HepG2 (cell line): ENCODE measurements around the gene SLC4A11. TPM values are rescaled to one million over a fixed set of nuclear protein-coding genes. Genes with fewer than 3 reads are reported as not detected.

Experiments
- ARID2 ChIP-seq: sonication (generic); formaldehyde crosslinking; IDR thresholded peaks from 2 replicates; pipeline ENCODE4 v1.8.1; 2022; ENCODE audit warnings: mild to moderate bottlenecking, missing genetic modification reagents, borderline replicate concordance
- ATF2 ChIP-seq: sonication (generic); formaldehyde crosslinking; IDR thresholded peaks from 2 replicates; pipeline ENCODE4 v1.4.0; 2020; ENCODE audit warnings: missing genetic modification reagents
- ATF4 ChIP-seq, 2 experiments: fragments of 450-650 bp in 1 of 2; sonication (generic) in 1 of 2; formaldehyde crosslinking; IDR thresholded peaks; 2 replicates each; pipeline versions ENCODE4 v1.5.0 to v1.8.0; 2020 to 2022; ENCODE audit warnings: mild to moderate bottlenecking in 1 of 2, missing genetic modification reagents in 1 of 2
- CBFB ChIP-seq: sonication (generic); formaldehyde crosslinking; IDR thresholded peaks from 2 replicates; pipeline ENCODE4 v1.4.0; 2020; ENCODE audit warnings: missing genetic modification reagents
- CSRNP2 ChIP-seq: sonication (generic); formaldehyde crosslinking; conservative IDR thresholded peaks from 2 replicates; pipeline ENCODE4 v1.8.0; 2022; ENCODE audit warnings: low read depth, missing genetic modification reagents
- DR1 ChIP-seq: sonication (generic); formaldehyde crosslinking; IDR thresholded peaks from 2 replicates; pipeline ENCODE4 v1.8.0; 2021; ENCODE audit warnings: mild to moderate bottlenecking, missing genetic modification reagents, inconsistent platforms
- FOXJ3 ChIP-seq: sonication (generic); formaldehyde crosslinking; IDR thresholded peaks from 2 replicates; pipeline ENCODE4 v1.4.0; 2020; ENCODE audit warnings: missing genetic modification reagents, mild to moderate bottlenecking, borderline replicate concordance
- GATA4 ChIP-seq: sonication (generic); IDR thresholded peaks from 2 replicates; pipeline ENCODE4 v1.6.1; 2016; ENCODE audit warnings: antibody characterized with exemption, low read depth, borderline replicate concordance
- HCFC1 ChIP-seq: fragments of 150-350 bp; IDR thresholded peaks from 2 replicates; pipeline ENCODE4 v1.6.1; 2014; ENCODE audit warnings: low read depth, low read length
- HNRNPUL1 ChIP-seq: fragments of 200-400 bp; formaldehyde crosslinking; IDR thresholded peaks from 2 replicates; pipeline ENCODE4 v1.6.1; 2017; ENCODE audit warnings: low read depth, mild to moderate bottlenecking, low read length, moderate library complexity
- KDM5B ChIP-seq: sonication (generic); formaldehyde crosslinking; IDR thresholded peaks from 2 replicates; pipeline ENCODE4 v1.4.0; 2020; ENCODE audit warnings: missing genetic modification reagents, mild to moderate bottlenecking, borderline replicate concordance
- MTF1 ChIP-seq: sonication (generic); formaldehyde crosslinking; IDR thresholded peaks from 2 replicates; pipeline ENCODE4 v1.5.0; 2020; ENCODE audit warnings: missing genetic modification reagents
- MYC ChIP-seq: sonication (generic); formaldehyde crosslinking; IDR thresholded peaks from 2 replicates; pipeline ENCODE4 v1.9.0; 2021; ENCODE audit warnings: missing genetic modification reagents, borderline replicate concordance
- NRL ChIP-seq: sonication (generic); formaldehyde crosslinking; IDR thresholded peaks from 2 replicates; pipeline ENCODE4 v1.5.0; 2020; ENCODE audit warnings: missing genetic modification reagents, mild to moderate bottlenecking, moderate library complexity, borderline replicate concordance
- TBP ChIP-seq: sonication (generic); formaldehyde crosslinking; IDR thresholded peaks from 2 replicates; pipeline ENCODE4 v1.5.0; 2020; ENCODE audit warnings: missing genetic modification reagents
- TBX3 ChIP-seq: fragments of 450-650 bp; IDR thresholded peaks from 2 replicates; pipeline ENCODE4 v1.6.1; 2017; ENCODE audit warnings: antibody characterized with exemption, mild to moderate bottlenecking, inconsistent platforms, borderline replicate concordance
- TCF12 ChIP-seq, 2 experiments: fragments of 450-650 bp in 1 of 2; sonication (generic) in 1 of 2; formaldehyde crosslinking in 1 of 2; IDR thresholded peaks; 2 replicates each; pipeline versions ENCODE4 v1.6.1 to v1.8.0; 2017 to 2022; ENCODE audit warnings: antibody characterized with exemption in 1 of 2, mild to moderate bottlenecking in 1 of 2, missing genetic modification reagents in 1 of 2, moderate library complexity in 1 of 2
- ZNF333 ChIP-seq: sonication (generic); formaldehyde crosslinking; IDR thresholded peaks from 2 replicates; pipeline ENCODE4 v1.4.0; 2020; ENCODE audit warnings: mild to moderate bottlenecking, missing genetic modification reagents, borderline replicate concordance
- ZNF343 ChIP-seq: sonication (generic); formaldehyde crosslinking; IDR thresholded peaks from 2 replicates; pipeline ENCODE4 v1.4.0; 2020; ENCODE audit warnings: mild to moderate bottlenecking, missing genetic modification reagents
- ZNF704 ChIP-seq: sonication (generic); formaldehyde crosslinking; IDR thresholded peaks from 2 replicates; pipeline ENCODE4 v1.8.1; 2023; ENCODE audit warnings: mild to moderate bottlenecking, inconsistent platforms, moderate library complexity, missing genetic modification reagents, borderline replicate concordance
- polyA plus RNA-seq, 8 experiments: library from polyadenylated mRNA; depleted of rRNA in 3 of 8; stranded (reverse) in 7 of 8; unstranded in 1 of 8; fragments of >200 nt; fragmentation: Illumina TruSeq in 4 of 8; extraction: Trizol in 4 of 8; gene quantifications; 2 replicates each; pipeline versions ENCODE4 v1.2.1 to v1.2.3, GENCODE V29; 2011 to 2016; ENCODE audit warnings: low read depth in 4 of 8, missing spikeins in 1 of 8, mixed read lengths in 1 of 8; ENCODE audit not compliant: insufficient read depth in 1 of 8
- total RNA-seq, 5 experiments: library from RNA; depleted of rRNA; stranded (reverse); fragments of >200 nt; fragmentation: Illumina TruSeq; extraction: Trizol; gene quantifications; 2 replicates each; pipeline ENCODE4 v1.2.3, GENCODE V29; 2016; ENCODE audit warnings: low read depth in 1 of 5
- TF ChIP-seq, protein P1 (sequence below): sonication (generic); formaldehyde crosslinking; IDR thresholded peaks from 2 replicates; pipeline ENCODE4 v1.8.0; 2022; ENCODE audit warnings: mild to moderate bottlenecking, missing genetic modification reagents, moderate library complexity
- TF ChIP-seq, protein P2 (sequence below): sonication (generic); formaldehyde crosslinking; conservative IDR thresholded peaks from 2 replicates; pipeline ENCODE4 v1.5.0; 2020; ENCODE audit warnings: missing genetic modification reagents

SLC4A11 gene
- total and polyA plus RNA-seq, 2 of the 13 experiments (the other 11 are each of a cell fraction or from before 2014, with no cell fraction given), result 3.9 to 27.0 TPM

DNA sequence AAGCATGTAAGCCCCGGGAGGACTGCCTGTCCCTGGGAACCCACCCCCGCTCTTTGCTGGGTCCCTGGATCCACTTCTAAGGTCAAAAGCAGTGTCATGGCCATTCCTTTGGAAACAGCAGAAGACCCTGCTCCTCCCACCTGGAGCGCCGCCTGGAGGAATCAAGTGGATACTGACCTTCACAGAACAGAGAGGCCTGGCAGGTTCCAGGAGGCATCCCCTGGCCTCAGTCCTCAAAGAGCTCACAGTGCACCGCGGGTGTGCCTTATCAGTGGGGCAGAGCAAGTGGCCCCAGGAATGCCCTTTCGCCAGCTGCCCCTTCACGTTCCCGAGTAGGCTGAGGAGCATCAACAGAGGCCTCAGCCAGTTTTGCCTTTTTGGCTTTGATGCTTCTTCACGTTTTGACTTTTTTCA is 11.1 kb upstream of the SLC4A11 start (continued):
- no peak for TF ChIP-seq ATF4 (CRISPR knock-in tag; IDR thresholded peaks at IDR 0.05)
- TF ChIP-seq, protein P1, sequence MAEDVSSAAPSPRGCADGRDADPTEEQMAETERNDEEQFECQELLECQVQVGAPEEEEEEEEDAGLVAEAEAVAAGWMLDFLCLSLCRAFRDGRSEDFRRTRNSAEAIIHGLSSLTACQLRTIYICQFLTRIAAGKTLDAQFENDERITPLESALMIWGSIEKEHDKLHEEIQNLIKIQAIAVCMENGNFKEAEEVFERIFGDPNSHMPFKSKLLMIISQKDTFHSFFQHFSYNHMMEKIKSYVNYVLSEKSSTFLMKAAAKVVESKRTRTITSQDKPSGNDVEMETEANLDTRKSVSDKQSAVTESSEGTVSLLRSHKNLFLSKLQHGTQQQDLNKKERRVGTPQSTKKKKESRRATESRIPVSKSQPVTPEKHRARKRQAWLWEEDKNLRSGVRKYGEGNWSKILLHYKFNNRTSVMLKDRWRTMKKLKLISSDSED, result 0 out of 2 replicates have a peak, but pooled peaks have one; percentile 19
- no peak for TF ChIP-seq MTF1
- TF ChIP-seq CBFB (CRISPR knock-in tag), result no peak
- no peak for TF ChIP-seq ZNF704 (CRISPR knock-in tag)
- TF ChIP-seq KDM5B, result peak; percentile 63; the same call in 1 of the 2 replicates
- no peak for TF ChIP-seq TBX3
- TF ChIP-seq, protein P2, sequence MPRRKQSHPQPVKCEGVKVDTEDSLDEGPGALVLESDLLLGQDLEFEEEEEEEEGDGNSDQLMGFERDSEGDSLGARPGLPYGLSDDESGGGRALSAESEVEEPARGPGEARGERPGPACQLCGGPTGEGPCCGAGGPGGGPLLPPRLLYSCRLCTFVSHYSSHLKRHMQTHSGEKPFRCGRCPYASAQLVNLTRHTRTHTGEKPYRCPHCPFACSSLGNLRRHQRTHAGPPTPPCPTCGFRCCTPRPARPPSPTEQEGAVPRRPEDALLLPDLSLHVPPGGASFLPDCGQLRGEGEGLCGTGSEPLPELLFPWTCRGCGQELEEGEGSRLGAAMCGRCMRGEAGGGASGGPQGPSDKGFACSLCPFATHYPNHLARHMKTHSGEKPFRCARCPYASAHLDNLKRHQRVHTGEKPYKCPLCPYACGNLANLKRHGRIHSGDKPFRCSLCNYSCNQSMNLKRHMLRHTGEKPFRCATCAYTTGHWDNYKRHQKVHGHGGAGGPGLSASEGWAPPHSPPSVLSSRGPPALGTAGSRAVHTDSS, result no peak
- no peak for TF ChIP-seq GATA4
- no peak for TF ChIP-seq CSRNP2 (CRISPR knock-in tag)
- TF ChIP-seq ZNF333 (CRISPR knock-in tag), result no peak
- TF ChIP-seq MYC (CRISPR knock-in tag), result peak; percentile 22; the same call in 1 of the 2 replicates
- no peak for TF ChIP-seq TBP (CRISPR knock-in tag)
- no peak for TF ChIP-seq DR1
- no peak for TF ChIP-seq HNRNPUL1
- peak; percentile 65; the same call in 1 of the 2 replicates for TF ChIP-seq ATF2 (CRISPR knock-in tag)
- TF ChIP-seq NRL, result peak; percentile 8; the same call in 1 of the 2 replicates
- no peak for TF ChIP-seq TCF12 (IDR thresholded peaks at IDR 0.05)
- no peak for TF ChIP-seq TCF12 (CRISPR knock-in tag; IDR thresholded peaks at IDR 0.05)
- TF ChIP-seq ZNF343 (CRISPR knock-in tag), result no peak
- no peak for TF ChIP-seq HCFC1
- no peak for TF ChIP-seq ARID2 (CRISPR knock-in tag)
- TF ChIP-seq FOXJ3, result no peak; the same call in 1 of the 2 replicates
